Measurements from ENCODE around the gene ISOC2. TPM values are rescaled to one million over a fixed set of nuclear protein-coding genes. Genes with fewer than 3 reads are reported as not detected.
"Not testable (repeated sequence)": the region's sequence is repeated elsewhere in the genome, so short reads cannot be mapped to it uniquely, and the experiment has no call there.

Gene ISOC2
- total RNA-seq, 3 donors from 2014 or later, result 42.7 to 71.5 (median 57.0) TPM

GRCh38 chr19:55498246-55498840 is 36.9 kb upstream of the ISOC2 start:
- Histone ChIP-seq H3K4me3 (no peak overlapping the region), H3K9me3 (no peaks in the 10 kb centered on the region), H3K27ac (no peak overlapping the region), H3K4me1 (peaks cover 0 to 6% of the 10 kb centered on the region in 2 donors), H3K36me3 (no peaks in the 10 kb centered on the region), H3K27me3 (peaks cover 0 to 11% of the 10 kb centered on the region in 2 donors)
- intact Hi-C loops (cut with DNase I; ENCODE audit: low total_unique reads), result no loop called here
- DNase-seq (ENCODE audit: low spot score in 2 of 2), result no peak
- TF ChIP-seq POLR2AphosphoS5 (IDR thresholded peaks at IDR 0.05) (no peak), POLR2A (IDR thresholded peaks at IDR 0.05) (no peak), CTCF (IDR thresholded peaks at IDR 0.05) (no peak)

- H3K27ac ChIP-seq, result no peak overlapping the region
- peaks cover 0 to 6% of the 10 kb centered on the region in 2 donors for H3K4me1 ChIP-seq
- peaks cover 0 to 11% of the 10 kb centered on the region in 2 donors for H3K27me3 ChIP-seq
- no peaks in the 10 kb centered on the region for H3K9me3 ChIP-seq
- no peak for TF ChIP-seq POLR2A (IDR thresholded peaks at IDR 0.05)
- TF ChIP-seq POLR2AphosphoS5 (IDR thresholded peaks at IDR 0.05), result no peak
- TF ChIP-seq CTCF (IDR thresholded peaks at IDR 0.05), result no peak
- DNase-seq (ENCODE audit: low spot score in 2 of 2), result no peak
- H3K4me3 ChIP-seq, result no peak overlapping the region
- no peaks in the 10 kb centered on the region for H3K36me3 ChIP-seq
- intact Hi-C loops (cut with DNase I; ENCODE audit: low total_unique reads), result no loop called here
Observed at GRCh38 chr19:55497763-55498162, 36.3 kb upstream of the ISOC2 start.

- H3K9me3 ChIP-seq; intact Hi-C loops (cut with DNase I; ENCODE audit: low total_unique reads): not testable (repeated sequence)
Observed at GRCh38 chr19:55496820-55497219, 35.4 kb upstream of the ISOC2 start.

DNA sequence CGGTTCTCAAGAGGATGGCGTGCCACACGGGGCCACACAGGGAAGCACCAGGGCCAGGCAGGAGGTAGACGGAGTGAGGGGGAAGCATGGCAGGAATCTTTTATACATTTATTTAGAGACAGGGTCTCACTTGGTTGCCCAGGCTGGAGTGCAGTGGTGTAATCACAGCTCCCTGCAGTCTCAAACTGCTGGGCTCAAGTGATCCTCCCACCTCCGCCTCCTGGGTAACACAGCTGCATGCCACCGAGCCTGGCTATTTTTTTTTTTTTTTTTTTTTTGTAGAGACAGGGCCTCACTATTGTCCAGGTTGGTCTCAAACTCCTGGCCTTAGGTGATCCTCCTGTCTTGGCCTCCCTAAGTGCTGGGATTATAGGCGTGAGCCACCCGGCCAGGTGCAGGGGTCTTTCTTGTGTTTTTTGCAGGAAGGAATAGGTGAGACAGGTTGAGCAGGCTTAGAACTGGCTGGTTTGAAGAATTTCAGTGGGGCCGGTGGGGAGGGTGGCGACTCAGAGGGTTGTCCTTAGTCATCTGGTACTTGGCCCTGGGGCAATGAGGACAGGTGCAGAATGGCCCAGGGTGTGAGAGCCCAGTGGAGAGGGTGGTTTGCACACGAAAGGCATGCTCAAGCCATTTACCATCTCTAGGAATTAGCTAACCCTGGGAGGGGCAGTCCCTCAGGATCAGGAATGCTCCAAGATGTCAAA is 34.4 kb upstream of the ISOC2 start:
- DNase-seq (ENCODE audit: low spot score in 2 of 2), result no peak
- H3K9me3 ChIP-seq, result no peaks in the 10 kb centered on the region
- no peak overlapping the region for H3K4me3 ChIP-seq
- no peak overlapping the region for H3K27ac ChIP-seq
- peaks cover 0 to 6% of the 10 kb centered on the region in 2 donors for H3K4me1 ChIP-seq
- no peak for TF ChIP-seq POLR2AphosphoS5 (IDR thresholded peaks at IDR 0.05)
- no peak for TF ChIP-seq POLR2A (IDR thresholded peaks at IDR 0.05)
- no peak for TF ChIP-seq CTCF (IDR thresholded peaks at IDR 0.05)
- intact Hi-C loops (cut with DNase I; ENCODE audit: low total_unique reads), result no loop called here
- peaks cover 0 to 11% of the 10 kb centered on the region in 2 donors for H3K27me3 ChIP-seq
- H3K36me3 ChIP-seq, result no peaks in the 10 kb centered on the region

More at GRCh38 chr19:55496820-55497219, 35.4 kb upstream of the ISOC2 start:
- H3K27me3 ChIP-seq, result peaks cover 0 to 11% of the 10 kb centered on the region in 2 donors
- DNase-seq (ENCODE audit: low spot score in 2 of 2); H3K36me3 ChIP-seq; H3K27ac ChIP-seq; H3K4me1 ChIP-seq; H3K4me3 ChIP-seq: not testable (repeated sequence)

DNA sequence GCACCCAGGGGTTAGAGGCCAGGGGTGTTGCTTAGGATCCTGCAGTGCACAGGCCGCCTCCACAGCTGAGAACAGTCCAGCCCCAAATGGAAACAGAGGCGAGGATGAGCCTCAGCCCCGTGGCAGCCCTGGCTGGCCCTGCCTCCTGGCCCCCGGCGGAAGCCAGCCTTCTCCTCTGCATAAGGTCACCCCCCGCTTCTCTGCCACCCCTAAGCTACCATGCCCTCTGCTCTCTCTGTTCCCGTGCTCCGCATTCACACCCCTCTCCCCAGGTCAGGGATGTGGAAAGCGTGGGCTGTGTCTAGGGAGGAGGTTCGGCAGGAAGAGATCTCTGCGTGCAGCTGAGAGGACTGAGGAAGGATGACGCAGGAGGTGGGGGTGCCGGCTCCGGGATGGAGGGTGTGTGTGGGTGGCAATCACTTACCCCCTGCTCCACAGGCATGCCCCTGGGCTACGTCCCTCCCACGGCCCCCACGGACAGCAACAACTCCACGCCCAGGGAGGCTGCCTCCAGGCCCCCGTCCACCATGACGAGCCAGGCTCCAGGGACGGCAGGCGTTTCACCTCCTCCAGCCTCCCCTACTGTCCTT is 32.8 kb upstream of the ISOC2 start:
- Histone ChIP-seq H3K36me3 (no peaks in the 10 kb centered on the region), H3K4me1 (peaks cover 0 to 6% of the 10 kb centered on the region in 2 donors), H3K27ac (peak overlapping the region; percentile 78 to 95), H3K9me3 (no peaks in the 10 kb centered on the region), H3K27me3 (peaks cover 0 to 11% of the 10 kb centered on the region in 2 donors), H3K4me3 (peak overlapping the region; percentile 35 to 62 (median 52))
- TF ChIP-seq POLR2A (IDR thresholded peaks at IDR 0.05) (no peak), CTCF (IDR thresholded peaks at IDR 0.05) (no peak), POLR2AphosphoS5 (IDR thresholded peaks at IDR 0.05) (no peak)
- intact Hi-C loops (cut with DNase I; ENCODE audit: low total_unique reads), result no loop called here
- no peak for DNase-seq (ENCODE audit: low spot score in 2 of 2)
